Germinal center (tissue), 1 donor: Measurements from ENCODE around the gene CSGALNACT2.

Experiments
- DNase-seq: peaks from one replicate; pipeline ENCODE4 v3.0.0; 2012; ENCODE audit warnings: mixed read lengths, low spot score

CSGALNACT2 gene

DNA sequence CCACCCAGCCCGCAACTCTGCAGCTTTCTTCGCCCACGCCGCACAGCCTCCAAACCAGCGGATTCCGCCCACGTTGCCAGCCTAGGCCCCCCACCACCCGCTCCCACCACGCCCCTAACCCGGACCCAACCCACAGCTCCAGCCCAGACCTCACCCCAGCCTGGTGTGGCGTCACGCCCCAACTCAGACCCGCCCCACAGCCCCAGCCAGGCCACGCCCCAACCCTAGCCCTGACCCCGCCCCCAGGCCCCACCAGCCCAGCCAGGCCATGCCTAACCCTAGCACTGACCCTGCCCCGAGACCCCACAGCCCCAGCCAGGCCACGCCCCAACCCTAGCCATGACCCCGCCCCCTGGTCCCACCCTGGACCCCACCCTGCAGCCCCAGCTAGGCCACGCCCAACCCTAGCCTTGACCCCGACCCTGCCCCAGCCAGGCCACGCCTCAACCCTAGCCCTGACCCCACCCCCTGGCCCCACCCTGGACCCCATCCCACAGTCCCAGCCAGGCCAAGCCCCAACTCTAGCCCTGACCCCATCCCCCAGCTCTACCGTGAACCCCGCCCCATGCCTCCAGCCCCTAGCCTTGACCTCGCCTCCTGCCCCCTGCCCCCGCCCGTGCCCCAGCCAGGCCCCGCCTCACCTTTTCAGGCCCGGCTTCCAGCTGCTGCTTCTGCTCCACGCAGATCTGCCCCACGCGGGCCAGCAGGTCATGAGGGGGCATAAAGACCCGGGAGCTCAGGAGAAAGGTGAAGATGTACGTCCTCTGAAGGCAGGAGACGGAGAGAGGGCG, 64.6 kb downstream of the CSGALNACT2 start:
- peak; percentile 68 for DNase-seq

- peak; percentile 46 for DNase-seq
These were observed 65.3 kb downstream of the CSGALNACT2 start for GRCh38 chr10:43203448-43204041.

DNA sequence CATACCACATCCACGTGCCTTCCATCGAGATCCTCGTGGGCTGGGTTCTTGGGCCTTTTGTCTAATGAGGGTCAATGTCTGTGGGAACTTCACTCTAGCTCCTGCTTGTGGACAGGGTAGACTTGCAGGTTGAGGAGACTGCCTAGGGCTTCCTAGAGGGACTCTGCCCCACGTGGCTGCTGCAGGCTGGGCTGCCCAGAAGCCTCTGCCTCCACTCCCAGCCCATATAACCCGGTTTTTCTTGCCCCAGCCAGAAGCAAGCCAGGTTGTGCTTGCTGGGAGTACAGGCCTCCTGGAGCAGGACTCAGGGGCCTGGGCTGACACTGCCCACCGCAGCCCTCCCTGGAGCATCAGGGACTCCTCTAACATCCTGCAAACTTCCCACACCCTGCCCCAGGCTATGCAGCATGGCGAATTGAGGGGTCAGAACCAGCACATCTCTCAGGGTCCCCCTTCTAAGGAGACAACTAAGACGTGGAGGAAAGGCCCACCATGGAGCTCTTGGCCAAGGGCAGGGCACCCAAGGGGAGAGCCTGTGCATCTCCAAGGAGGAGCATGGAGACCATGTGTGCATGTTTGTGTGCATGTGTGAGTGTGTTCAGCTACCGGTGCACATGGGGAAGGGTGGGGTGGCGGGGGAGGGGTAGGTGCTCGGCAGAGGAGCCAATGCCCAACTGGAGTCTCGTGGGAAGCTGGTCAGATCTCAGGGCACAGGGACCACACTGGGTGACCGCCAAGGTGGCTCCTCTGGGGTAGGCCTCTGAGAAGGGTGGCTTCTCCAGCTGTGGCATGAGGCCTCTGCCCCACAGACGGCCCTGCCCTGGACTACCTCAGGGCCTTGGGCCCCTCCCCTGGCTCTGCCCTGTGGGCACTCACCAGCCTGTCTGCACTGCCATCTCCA, 66.0 kb downstream of the CSGALNACT2 start:
- no peak for DNase-seq

DNA sequence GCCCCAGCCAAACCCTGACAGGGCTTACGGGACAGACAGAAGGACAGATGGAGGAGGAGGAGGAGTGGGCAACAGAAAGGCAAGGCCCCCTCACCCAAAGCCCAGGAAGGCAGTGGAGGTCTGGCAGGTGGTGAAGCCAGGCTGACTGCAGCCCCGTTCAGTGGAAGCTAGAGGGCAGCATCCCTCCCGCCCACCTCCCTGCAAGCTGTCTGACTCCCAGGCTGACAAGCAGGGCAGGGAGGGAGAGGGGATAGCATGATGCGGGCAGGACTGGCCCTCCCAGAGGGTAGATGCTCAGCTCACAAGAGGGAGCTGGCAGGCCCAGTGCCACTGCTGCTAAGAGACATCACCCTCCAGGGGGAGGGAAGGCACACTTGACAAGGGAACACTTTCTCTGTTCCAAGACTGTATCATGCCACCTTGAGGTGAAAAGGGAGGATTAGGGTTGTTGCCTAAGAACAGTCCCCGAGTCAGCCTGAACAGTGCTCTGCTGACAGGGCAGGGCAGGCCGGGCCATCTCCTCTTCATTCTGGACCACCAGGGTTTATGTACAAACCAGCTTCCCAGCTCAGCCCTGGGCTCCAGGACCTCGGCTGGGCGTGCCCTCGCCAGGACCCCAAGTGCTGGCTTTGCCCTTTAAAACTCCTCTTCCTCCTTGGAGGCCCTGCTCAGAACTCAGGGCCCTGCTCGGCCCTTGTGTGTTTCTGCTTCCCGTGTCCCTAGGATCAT, 66.9 kb downstream of the CSGALNACT2 start:
- peak; percentile 65 for DNase-seq

GRCh38 chr10:43205681-43206390, 67.6 kb downstream of the CSGALNACT2 start:
- no peak for DNase-seq

DNA sequence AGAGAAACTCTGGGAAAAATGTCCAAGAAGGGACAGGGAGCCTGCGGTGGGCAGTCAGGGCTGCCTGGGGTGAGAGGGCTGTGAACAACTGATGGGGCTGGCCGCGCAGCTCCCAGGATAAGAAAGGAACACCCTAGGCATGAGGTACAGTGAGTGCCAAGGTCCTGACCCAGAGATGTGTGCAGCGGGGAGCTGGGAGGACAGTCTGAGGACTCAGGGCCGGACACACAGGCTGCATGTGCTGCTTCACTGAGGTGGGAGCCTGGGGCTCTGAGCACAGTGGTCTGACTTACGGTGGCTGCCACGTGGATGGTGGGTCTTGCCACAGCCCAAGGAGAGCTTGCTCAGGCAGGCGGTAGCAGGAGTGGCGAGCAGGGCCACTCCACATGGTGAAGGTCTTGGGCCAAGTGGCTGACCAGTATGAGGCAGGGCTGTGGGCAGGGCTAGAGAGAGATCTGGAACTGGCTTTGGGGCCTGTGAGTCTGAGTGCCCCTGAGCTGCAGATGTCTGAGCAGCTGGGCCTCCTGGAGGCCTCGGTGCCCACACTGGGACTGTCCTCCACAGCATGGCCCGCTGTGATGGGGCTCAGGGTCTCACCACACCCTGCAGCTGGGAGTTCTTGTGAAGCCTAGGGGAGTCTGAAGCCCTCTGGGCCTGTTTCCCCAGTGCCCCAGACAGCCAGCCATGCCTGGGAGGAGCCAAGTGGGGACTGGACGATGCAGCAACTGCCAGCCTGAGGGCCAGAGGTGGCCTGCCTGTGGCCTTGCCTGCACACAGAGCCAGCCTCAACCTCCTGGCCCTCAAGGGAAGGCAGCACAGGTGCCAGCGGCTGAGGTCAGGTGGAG, 68.4 kb downstream of the CSGALNACT2 start:
- DNase-seq = no peak

- no peak for DNase-seq
These were observed 70.2 kb downstream of the CSGALNACT2 start for GRCh38 chr10:43208147-43209073.

GRCh38 chr10:43209074-43209455, 70.8 kb downstream of the CSGALNACT2 start:
- DNase-seq = no peak

DNA sequence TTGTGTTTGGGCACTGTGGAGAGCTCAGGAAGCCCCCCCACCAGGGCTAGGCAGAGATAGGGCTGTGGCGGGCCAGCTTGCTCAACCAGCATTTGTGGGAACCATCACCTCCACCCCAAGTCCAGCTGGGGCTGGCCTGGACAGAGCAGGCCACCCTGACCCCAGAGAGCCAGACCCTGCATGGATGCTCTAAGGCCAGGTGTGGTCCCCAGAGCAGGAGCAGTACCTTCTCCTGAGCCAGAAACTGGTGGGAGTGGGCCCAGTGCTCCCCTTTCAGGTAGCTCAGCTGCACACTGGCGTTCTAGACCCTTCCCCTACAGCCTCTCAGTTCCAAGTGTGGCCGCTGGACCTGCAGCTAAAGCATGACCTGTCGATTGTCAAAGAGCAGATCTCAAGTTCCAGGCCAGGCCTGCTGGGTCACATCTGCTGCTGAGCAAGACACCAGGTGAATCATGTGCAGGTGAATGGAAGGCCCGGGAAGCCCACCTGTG, 71.5 kb downstream of the CSGALNACT2 start:
- DNase-seq = no peak

DNA sequence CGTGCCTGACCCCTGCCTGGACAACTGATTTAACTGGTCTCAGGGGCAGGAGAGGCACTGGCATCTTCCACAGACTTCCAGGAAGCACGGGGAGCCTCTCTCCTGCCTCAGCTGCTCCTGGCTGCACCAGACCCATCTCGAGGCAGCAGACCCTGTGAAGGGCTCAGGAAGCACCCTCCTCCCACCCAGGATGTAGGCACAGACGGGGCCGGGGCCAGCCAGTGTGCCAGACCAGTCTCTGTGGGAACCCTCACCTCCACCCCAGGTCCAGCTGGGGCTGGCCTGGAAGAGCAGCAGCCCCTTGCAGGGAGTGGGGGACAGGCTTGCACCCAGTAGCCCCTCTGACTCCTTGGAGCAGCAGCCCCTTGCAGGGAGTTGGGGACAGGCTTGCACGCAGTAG, 72.3 kb downstream of the CSGALNACT2 start:
- no peak for DNase-seq

GRCh38 chr10:43211030-43211429, 72.8 kb downstream of the CSGALNACT2 start:
- DNase-seq = no peak

DNA sequence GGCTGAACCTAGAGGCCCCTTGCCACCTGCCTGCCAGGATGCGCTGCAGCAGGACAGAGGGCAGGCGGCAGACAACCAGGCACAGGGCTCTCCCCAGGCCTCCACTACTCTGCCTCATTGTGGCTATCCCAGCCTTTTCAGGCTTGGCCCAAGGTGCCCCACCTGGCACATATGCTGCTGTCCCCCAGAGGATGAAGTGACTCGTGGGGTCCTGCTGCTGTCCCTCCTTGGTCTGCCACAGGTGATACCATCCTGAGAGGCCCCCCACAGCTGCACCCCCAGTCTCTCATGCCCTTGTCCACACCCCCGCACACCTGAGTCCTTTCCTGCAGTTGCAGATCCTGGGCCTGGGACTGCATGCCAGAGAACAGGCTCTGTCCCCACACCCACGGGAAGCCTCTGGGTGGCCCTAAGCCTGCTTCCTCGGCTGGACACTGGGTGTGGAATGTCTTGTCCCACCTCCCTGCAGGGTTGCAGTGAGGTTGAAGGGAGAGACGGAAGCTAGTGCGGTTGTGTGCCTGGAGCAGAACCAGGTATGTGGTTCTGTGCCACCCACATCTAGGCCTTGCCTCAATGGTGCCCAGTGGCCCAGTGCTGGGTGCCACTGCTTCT, 73.3 kb downstream of the CSGALNACT2 start:
- DNase-seq = no peak

DNA sequence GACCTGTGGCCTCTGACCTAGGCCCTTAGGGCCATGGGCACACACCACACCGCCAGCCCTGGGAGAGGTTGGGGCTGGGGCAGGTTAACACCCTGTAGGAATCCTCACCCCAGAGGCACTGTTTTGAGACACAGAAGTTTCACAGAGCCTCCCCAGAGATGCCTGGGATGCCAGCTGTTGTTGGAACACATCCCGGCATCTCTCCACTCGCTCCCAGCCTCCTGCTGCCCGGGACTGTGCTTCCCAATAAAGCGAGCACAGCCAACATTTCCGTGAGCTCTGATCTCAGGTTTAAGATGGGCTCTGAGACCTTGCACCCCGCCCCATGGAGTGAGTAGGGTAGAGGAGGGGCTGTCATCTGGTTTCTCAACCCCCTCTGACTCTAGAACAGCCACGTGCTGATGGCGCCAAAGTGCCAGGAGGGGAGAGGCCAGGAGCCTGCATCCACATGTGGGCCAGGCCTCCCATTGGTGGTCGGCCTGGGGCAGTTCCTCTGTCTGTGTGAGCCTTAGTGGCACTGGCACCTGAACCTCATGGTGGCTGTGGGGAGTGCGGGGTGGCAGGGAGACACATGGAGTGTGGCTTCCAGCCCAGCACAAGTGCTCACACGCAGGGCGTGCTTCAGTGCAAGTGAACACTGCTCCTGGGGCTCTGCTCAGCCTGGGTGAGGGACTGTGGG, 73.9 kb downstream of the CSGALNACT2 start:
- DNase-seq = no peak

- DNase-seq = no peak
These were observed 76.1 kb downstream of the CSGALNACT2 start for GRCh38 chr10:43214071-43214955.

GRCh38 chr10:43214956-43215561, 76.8 kb downstream of the CSGALNACT2 start:
- no peak for DNase-seq

DNA sequence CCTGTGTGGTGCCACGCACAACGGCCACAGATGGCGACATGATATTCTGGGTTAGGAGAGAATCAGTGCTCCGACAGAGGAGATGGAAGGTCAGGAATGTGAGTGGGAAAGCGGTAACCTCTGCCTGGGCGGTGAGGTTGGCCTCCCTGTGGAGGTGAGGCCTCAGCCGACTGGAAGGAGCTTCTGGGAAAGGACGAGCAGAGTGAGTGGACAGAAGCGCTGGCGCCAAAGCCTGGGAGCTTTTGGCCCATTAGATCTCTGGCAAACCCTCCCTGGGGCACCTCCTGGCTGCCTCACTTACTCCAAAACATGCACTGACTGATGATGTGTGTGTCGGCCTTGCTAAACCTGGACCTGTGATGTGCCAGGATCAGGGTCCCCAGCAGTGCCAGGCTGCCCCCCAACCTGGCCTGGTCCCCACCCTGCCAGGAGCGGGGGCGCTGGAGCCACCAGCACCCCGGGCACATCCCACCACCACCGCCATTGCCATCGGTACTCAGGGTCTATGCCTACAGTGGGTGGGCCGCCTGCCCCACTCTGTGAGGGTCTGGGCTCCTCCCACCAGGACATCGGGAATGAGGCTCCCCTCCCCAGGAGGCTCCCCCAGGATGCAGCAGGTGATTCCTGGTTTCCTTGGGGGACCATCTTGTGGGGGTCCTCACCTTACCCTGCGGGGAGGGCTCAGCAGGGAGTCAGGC, 77.7 kb downstream of the CSGALNACT2 start:
- DNase-seq = no peak
